Measurements from ENCODE around the gene PMM1. TPM values are rescaled to one million over a fixed set of nuclear protein-coding genes. Genes with fewer than 3 reads are reported as not detected.

Gene PMM1
- polyA plus RNA-seq, 1 donor from 2014 or later = 55.5 TPM

Other genes with a start within 250 kb of the PMM1 start
- gene TEF, start 207.9 kb downstream of the PMM1 start, polyA plus RNA-seq = 4.1 and 4.9 TPM in 2 replicates
- gene TOB2, start 143.0 kb downstream of the PMM1 start, polyA plus RNA-seq = 8.2 and 9.1 TPM in 2 replicates
- gene PHF5A, start 121.1 kb downstream of the PMM1 start, polyA plus RNA-seq = 148 and 153 TPM in 2 replicates
- gene ACO2, start 120.7 kb downstream of the PMM1 start, polyA plus RNA-seq = 72.3 and 88.2 TPM in 2 replicates
- 28.0 and 35.8 TPM in 2 replicates for gene POLR3H, start 45.4 kb downstream of the PMM1 start, polyA plus RNA-seq
- 7.1 and 10.3 TPM in 2 replicates for gene CSDC2, start 28.8 kb downstream of the PMM1 start, polyA plus RNA-seq
- gene DESI1, start 31.2 kb upstream of the PMM1 start, polyA plus RNA-seq = 27.5 and 31.0 TPM in 2 replicates
- 397 and 398 TPM in 2 replicates for gene XRCC6, start 31.5 kb upstream of the PMM1 start, polyA plus RNA-seq
- gene SNU13, start 99.0 kb upstream of the PMM1 start, polyA plus RNA-seq = 192 and 203 TPM in 2 replicates
- 0.34 TPM in 1 of 2 replicates, not detected in the other for gene MEI1, start 109.7 kb upstream of the PMM1 start, polyA plus RNA-seq
- 2.2 and 6.6 TPM in 2 replicates for gene CCDC134, start 210.8 kb upstream of the PMM1 start, polyA plus RNA-seq
- 73.0 and 87.3 TPM in 2 replicates for gene SREBF2, start 243.3 kb upstream of the PMM1 start, polyA plus RNA-seq

Data from neural cell (in vitro differentiated cells).